DND-41 (cell line): ENCODE results near the gene RIPK4.

Experiments
- ATAC-seq: fragments of 200-7000 bp; cut with Tn5 transposase; 3 replicates; pipeline ENCODE4 v1.9.1; 2021; ENCODE audit warnings: low read depth; ENCODE audit not compliant: insufficient read depth
- DNase-seq: peaks from one replicate; pipeline ENCODE4 v3.0.0-alpha.2; 2020
- H2AFZ ChIP-seq: 2 replicates; pipeline ENCODE4 v1.6.0; 2012; ENCODE audit warnings: low read depth, low read length
- H3K27ac ChIP-seq: 2 replicates; pipeline ENCODE4 v1.5.1; 2012; ENCODE audit warnings: low read length, inconsistent platforms
- H3K27me3 ChIP-seq: fragments of 200-600 bp; sonication (generic); 2 replicates; pipeline ENCODE4 v1.6.0; 2012; ENCODE audit warnings: low read length, mild to moderate bottlenecking, inconsistent platforms; ENCODE audit not compliant: insufficient read depth, poor library complexity
- H3K36me3 ChIP-seq: 2 replicates; pipeline ENCODE4 v1.5.1; 2012; ENCODE audit warnings: low read length, inconsistent platforms; ENCODE audit not compliant: insufficient read depth
- H3K4me1 ChIP-seq: 2 replicates; pipeline ENCODE4 v1.5.1; 2012; ENCODE audit warnings: mild to moderate bottlenecking, low read length; ENCODE audit not compliant: insufficient read depth
- H3K4me2 ChIP-seq: 2 replicates; pipeline ENCODE4 v1.6.0; 2012; ENCODE audit warnings: mild to moderate bottlenecking, moderate library complexity, low read length, inconsistent platforms; ENCODE audit not compliant: insufficient read depth
- H3K4me3 ChIP-seq, 2 experiments: fragments of 200-600 bp in 1 of 2; shearing (Covaris generic) in 1 of 2; 2 replicates each; pipeline ENCODE4 v1.5.1; 2012 to 2016; ENCODE audit warnings: inconsistent platforms in 2 of 2, low read length in 2 of 2, mild to moderate bottlenecking in 2 of 2, low read depth in 1 of 2, moderate library complexity in 1 of 2
- H3K79me2 ChIP-seq: 2 replicates; pipeline ENCODE4 v1.6.0; 2012; ENCODE audit warnings: low read length, inconsistent platforms; ENCODE audit not compliant: insufficient read depth
- H3K9ac ChIP-seq: 2 replicates; pipeline ENCODE4 v1.6.0; 2012; ENCODE audit warnings: low read depth, mild to moderate bottlenecking, inconsistent platforms, low read length, moderate library complexity
- H3K9me3 ChIP-seq: 2 replicates; pipeline ENCODE4 v1.5.1; 2012; ENCODE audit warnings: low read length, moderate library complexity, mild to moderate bottlenecking, inconsistent platforms; ENCODE audit not compliant: insufficient read depth, severe bottlenecking
- H4K20me1 ChIP-seq: 2 replicates; pipeline ENCODE4 v1.6.0; 2012; ENCODE audit warnings: low read length; ENCODE audit not compliant: insufficient read depth
- CTCF ChIP-seq: IDR thresholded peaks from 2 replicates; pipeline ENCODE4 v1.5.1; 2012; ENCODE audit warnings: borderline replicate concordance, low read length, moderate library complexity, mild to moderate bottlenecking; ENCODE audit not compliant: poor library complexity, severe bottlenecking; ENCODE audit errors: extremely low read depth
- EZH2 ChIP-seq: IDR thresholded peaks from 3 replicates; pipeline ENCODE4 v1.6.1; 2012; ENCODE audit warnings: borderline replicate concordance, low read depth, mild to moderate bottlenecking, moderate library complexity, low read length, inconsistent platforms; ENCODE audit not compliant: severe bottlenecking

The RIPK4 gene

GRCh38 chr21:41706678-41707077 is 60.2 kb downstream of the RIPK4 start:
- DNase-seq (no peak), ATAC-seq (no peak)
- Histone ChIP-seq H4K20me1 (no peaks in the 10 kb centered on the region), H3K4me3 (no peak overlapping the region), H3K4me2 (no peak overlapping the region; the same call in 1 of the 2 replicates), H2AFZ (no peak overlapping the region), H3K27ac (peak overlapping the region; percentile 75; the same call in 1 of the 2 replicates), H3K9me3 (no peaks in the 10 kb centered on the region), H3K36me3 (no peaks in the 10 kb centered on the region), H3K27me3 (no peaks in the 10 kb centered on the region), H3K79me2 (no peaks in the 10 kb centered on the region), H3K9ac (no peak overlapping the region), H3K4me1 (peaks cover 17% of the 10 kb centered on the region)
- TF ChIP-seq EZH2 (no peak), CTCF (no peak)

DNA sequence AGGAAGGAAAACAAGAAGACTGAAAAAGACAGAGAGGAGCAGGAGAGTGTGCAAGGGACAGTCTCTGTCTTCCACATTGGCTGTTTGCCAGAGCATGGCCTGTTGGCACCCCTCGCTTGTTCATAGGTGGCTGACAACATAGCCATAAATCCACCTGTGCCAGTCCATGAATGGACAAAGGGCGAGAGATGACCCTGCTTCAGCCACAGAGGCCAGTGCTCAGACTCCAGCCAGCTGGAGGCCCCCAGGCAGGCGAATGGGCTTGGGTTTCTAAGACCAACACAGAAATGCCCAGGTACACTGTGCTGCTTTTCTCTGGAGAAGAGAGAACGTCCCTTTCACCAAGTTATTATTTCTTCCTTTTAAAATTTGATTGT is 60.6 kb downstream of the RIPK4 start:
- TF ChIP-seq CTCF, result no peak
- no peak for TF ChIP-seq EZH2
- no peaks in the 10 kb centered on the region for H4K20me1 ChIP-seq
- H3K4me3 ChIP-seq, result no peak overlapping the region
- no peak for ATAC-seq
- H3K4me2 ChIP-seq, result no peak overlapping the region
- no peak overlapping the region for H2AFZ ChIP-seq
- H3K9ac ChIP-seq, result no peak overlapping the region
- no peaks in the 10 kb centered on the region for H3K27me3 ChIP-seq
- DNase-seq, result no peak
- H3K27ac ChIP-seq, result no peak overlapping the region
- no peaks in the 10 kb centered on the region for H3K36me3 ChIP-seq
- no peaks in the 10 kb centered on the region for H3K9me3 ChIP-seq
- H3K79me2 ChIP-seq, result no peaks in the 10 kb centered on the region
- peaks cover 17% of the 10 kb centered on the region for H3K4me1 ChIP-seq

GRCh38 chr21:41705546-41706262 is 61.1 kb downstream of the RIPK4 start:
- Histone ChIP-seq H3K4me2 (no peak overlapping the region), H3K4me1 (peaks cover 17% of the 10 kb centered on the region), H2AFZ (no peak overlapping the region), H3K79me2 (no peaks in the 10 kb centered on the region), H3K27me3 (no peaks in the 10 kb centered on the region), H3K4me3 (no peak overlapping the region), H3K36me3 (no peaks in the 10 kb centered on the region), H3K27ac (no peak overlapping the region), H3K9me3 (no peaks in the 10 kb centered on the region), H4K20me1 (no peaks in the 10 kb centered on the region), H3K9ac (no peak overlapping the region)
- ATAC-seq, result no peak
- no peak for TF ChIP-seq CTCF
- no peak for TF ChIP-seq EZH2
- DNase-seq, result no peak
